Neural cell (in vitro differentiated cells): ENCODE data around the gene CXCL17. TPM values are rescaled to one million over a fixed set of nuclear protein-coding genes. Genes with fewer than 3 reads are reported as not detected.

Experiments used
- H2AFZ ChIP-seq: fragments of 200-600, 300-800 bp; sonication (generic), shearing (Covaris generic); 2 replicates; pipeline ENCODE4 v1.6.0; 2014; ENCODE audit warnings: low read depth, mild to moderate bottlenecking, antibody characterized with exemption, low read length, moderate library complexity
- H3F3A ChIP-seq: fragments of 200-600 bp; shearing (Covaris generic); 2 replicates; pipeline ENCODE4 v1.6.1; 2016; ENCODE audit warnings: mild to moderate bottlenecking, moderate library complexity, mixed read lengths, antibody characterized with exemption, low read length; ENCODE audit not compliant: insufficient read depth, poor library complexity, severe bottlenecking
- H3K27ac ChIP-seq: fragments of 200-600, 300-800 bp; sonication (generic), shearing (Covaris generic); 2 replicates; pipeline ENCODE4 v1.5.1; 2014; ENCODE audit warnings: mild to moderate bottlenecking, low read length, moderate library complexity
- H3K27me3 ChIP-seq: fragments of 300-800, 200-600 bp; sonication (generic), shearing (Covaris generic); 2 replicates; pipeline ENCODE4 v1.6.0; 2014; ENCODE audit warnings: mild to moderate bottlenecking, low read depth, low read length, moderate library complexity; ENCODE audit not compliant: insufficient read depth
- H3K36me3 ChIP-seq: fragments of 300-800, 200-600 bp; sonication (generic), shearing (Covaris generic); 2 replicates; pipeline ENCODE4 v1.5.1; 2014; ENCODE audit warnings: mild to moderate bottlenecking, antibody characterized with exemption, low read length, moderate library complexity; ENCODE audit not compliant: insufficient read depth
- H3K4me2 ChIP-seq: fragments of 300-800, 200-600 bp; sonication (generic), shearing (Covaris generic); 2 replicates; pipeline ENCODE4 v1.6.0; 2014; ENCODE audit warnings: mild to moderate bottlenecking, low read length
- H3K4me3 ChIP-seq: fragments of 300-800, 200-600 bp; sonication (generic), shearing (Covaris generic); 2 replicates; pipeline ENCODE4 v1.5.1; 2014; ENCODE audit warnings: mild to moderate bottlenecking, low read length, moderate library complexity
- H3K79me2 ChIP-seq: fragments of 200-600 bp; shearing (Covaris generic); replicated peaks from 2 replicates; pipeline ENCODE4 v1.6.0; 2014; ENCODE audit warnings: mild to moderate bottlenecking, low read length, moderate library complexity; ENCODE audit not compliant: insufficient read depth
- H3K9ac ChIP-seq: fragments of 300-800, 200-600 bp; sonication (generic), shearing (Covaris generic); 2 replicates; pipeline ENCODE4 v1.6.1; 2016; ENCODE audit warnings: mild to moderate bottlenecking, low read length, mixed read lengths
- H3K9me2 ChIP-seq: fragments of 200-600 bp; shearing (Covaris generic); 2 replicates; pipeline ENCODE4 v1.6.1; 2016; ENCODE audit warnings: mild to moderate bottlenecking, low read length, mixed read lengths; ENCODE audit not compliant: insufficient read depth
- H3K9me3 ChIP-seq: fragments of 200-600, 300-800 bp; sonication (generic), shearing (Covaris generic); 2 replicates; pipeline ENCODE4 v1.6.1; 2016; ENCODE audit warnings: mild to moderate bottlenecking, mixed run types, low read length, moderate library complexity, mixed read lengths
- H4K20me1 ChIP-seq: fragments of 200-600 bp; shearing (Covaris generic); 2 replicates; pipeline ENCODE4 v1.6.1; 2016; ENCODE audit warnings: mild to moderate bottlenecking, mixed run types; ENCODE audit not compliant: insufficient read depth
- EP300 ChIP-seq: fragments of 450-650 bp; conservative IDR thresholded peaks from 2 replicates; pipeline ENCODE4 v1.6.1; 2014; ENCODE audit warnings: antibody characterized with exemption, mild to moderate bottlenecking, moderate library complexity; ENCODE audit not compliant: poor library complexity, severe bottlenecking
- EZH2 ChIP-seq: fragments of 200-600, 300-800 bp; shearing (Covaris generic), sonication (generic); IDR thresholded peaks from 2 replicates; pipeline ENCODE4 v1.6.1; 2014; ENCODE audit warnings: antibody characterized with exemption, low read length, borderline replicate concordance, mild to moderate bottlenecking; ENCODE audit not compliant: insufficient read depth, poor library complexity, severe bottlenecking
- MXI1 ChIP-seq: fragments of 450-650 bp; conservative IDR thresholded peaks from 2 replicates; pipeline ENCODE4 v1.6.1; 2014; ENCODE audit warnings: antibody characterized with exemption, mild to moderate bottlenecking; ENCODE audit not compliant: poor library complexity, severe bottlenecking
- POLR2AphosphoS5 ChIP-seq: IDR thresholded peaks from 2 replicates; pipeline ENCODE4 v1.6.1; 2012
- RAD21 ChIP-seq: fragments of 450-650 bp; conservative IDR thresholded peaks from 2 replicates; pipeline ENCODE4 v1.6.1; 2014; ENCODE audit warnings: antibody characterized with exemption, mild to moderate bottlenecking, moderate library complexity
- SMC3 ChIP-seq: fragments of 450-650 bp; conservative IDR thresholded peaks from 2 replicates; pipeline ENCODE4 v1.6.1; 2014; ENCODE audit warnings: antibody characterized with exemption, mild to moderate bottlenecking, moderate library complexity; ENCODE audit not compliant: poor library complexity
- TAF1 ChIP-seq: IDR thresholded peaks from 2 replicates; pipeline ENCODE4 v1.6.1; 2012; ENCODE audit warnings: low read depth
- polyA minus RNA-seq: library from RNA; depleted of rRNA, polyadenylated mRNA; stranded (reverse); fragments of >200 nt; gene quantifications from 2 replicates; pipeline ENCODE4 v1.2.3, GENCODE V29; 2014
- polyA plus RNA-seq: library from polyadenylated mRNA; depleted of rRNA; stranded (reverse); fragments of >200 nt; gene quantifications from 2 replicates; pipeline ENCODE4 v1.2.3, GENCODE V29; 2014
- TF ChIP-seq, protein P1 (sequence below): fragments of 450-650 bp; IDR thresholded peaks from 2 replicates; pipeline ENCODE4 v1.5.1; 2014; ENCODE audit warnings: antibody characterized with exemption, mild to moderate bottlenecking, moderate library complexity; ENCODE audit not compliant: poor library complexity, severe bottlenecking
- TF ChIP-seq, protein P2 (sequence below): IDR thresholded peaks from 2 replicates; pipeline ENCODE4 v1.6.1; 2012; ENCODE audit warnings: borderline replicate concordance

Gene CXCL17, protein sequence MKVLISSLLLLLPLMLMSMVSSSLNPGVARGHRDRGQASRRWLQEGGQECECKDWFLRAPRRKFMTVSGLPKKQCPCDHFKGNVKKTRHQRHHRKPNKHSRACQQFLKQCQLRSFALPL
- polyA plus RNA-seq (not detected in 2 replicates), polyA minus RNA-seq (not detected in 2 replicates)

DNA sequence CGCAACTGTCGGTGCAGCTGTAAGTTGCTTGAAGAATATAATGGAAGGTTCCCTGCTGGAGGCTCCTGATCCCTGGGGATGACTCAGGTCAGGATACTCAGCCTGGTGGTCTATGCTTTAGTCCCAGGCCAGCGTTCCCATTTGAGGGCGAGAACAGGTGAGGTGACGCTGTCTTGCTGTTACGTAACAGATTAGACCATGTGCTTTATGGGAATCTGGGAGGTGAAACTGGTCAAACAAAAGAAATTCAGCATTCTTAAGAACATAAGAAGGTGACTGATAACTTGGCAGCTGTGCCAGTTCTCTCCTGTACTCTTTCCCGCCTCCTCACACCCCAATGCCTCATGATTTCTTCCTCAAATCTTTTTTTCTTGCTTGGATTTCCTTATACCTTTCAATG, at the start of gene CXCL17:
Gene CXCL17, minus strand, starts transcription at position 114 of the 400 bp plus-strand sequence. CDS start 114 bp downstream, outside the sequence.
- Histone ChIP-seq H3K4me3 (no peak within 1 kb of the TSS), H3K36me3 (no peaks in the 10 kb centered on the region), H3F3A (no peaks in the 10 kb centered on the region), H4K20me1 (no peaks in the 10 kb centered on the region), H3K79me2 (no peaks in the 10 kb centered on the region), H3K4me2 (no peak within 1 kb of the TSS), H3K27ac (no peak within 1 kb of the TSS), H2AFZ (no peak within 1 kb of the TSS), H3K9ac (no peak within 1 kb of the TSS), H3K9me3 (no peaks in the 10 kb centered on the region), H3K9me2 (no peaks in the 10 kb centered on the region), H3K27me3 (no peaks in the 10 kb centered on the region)
- no peak for TF ChIP-seq EP300
- no peak for TF ChIP-seq TAF1

- Histone ChIP-seq H3K4me2 (no peak overlapping the region), H3K79me2 (no peaks in the 10 kb centered on the region), H3K36me3 (no peaks in the 10 kb centered on the region), H4K20me1 (no peaks in the 10 kb centered on the region), H3F3A (no peaks in the 10 kb centered on the region), H3K27me3 (no peaks in the 10 kb centered on the region), H3K4me3 (no peak overlapping the region), H3K9ac (no peak overlapping the region), H2AFZ (no peak overlapping the region), H3K9me2 (no peaks in the 10 kb centered on the region), H3K9me3 (no peaks in the 10 kb centered on the region), H3K27ac (no peak overlapping the region)
- TF ChIP-seq RAD21, result no peak
- TF ChIP-seq EP300, result no peak
- no peak for TF ChIP-seq POLR2AphosphoS5
- TF ChIP-seq, protein P1, sequence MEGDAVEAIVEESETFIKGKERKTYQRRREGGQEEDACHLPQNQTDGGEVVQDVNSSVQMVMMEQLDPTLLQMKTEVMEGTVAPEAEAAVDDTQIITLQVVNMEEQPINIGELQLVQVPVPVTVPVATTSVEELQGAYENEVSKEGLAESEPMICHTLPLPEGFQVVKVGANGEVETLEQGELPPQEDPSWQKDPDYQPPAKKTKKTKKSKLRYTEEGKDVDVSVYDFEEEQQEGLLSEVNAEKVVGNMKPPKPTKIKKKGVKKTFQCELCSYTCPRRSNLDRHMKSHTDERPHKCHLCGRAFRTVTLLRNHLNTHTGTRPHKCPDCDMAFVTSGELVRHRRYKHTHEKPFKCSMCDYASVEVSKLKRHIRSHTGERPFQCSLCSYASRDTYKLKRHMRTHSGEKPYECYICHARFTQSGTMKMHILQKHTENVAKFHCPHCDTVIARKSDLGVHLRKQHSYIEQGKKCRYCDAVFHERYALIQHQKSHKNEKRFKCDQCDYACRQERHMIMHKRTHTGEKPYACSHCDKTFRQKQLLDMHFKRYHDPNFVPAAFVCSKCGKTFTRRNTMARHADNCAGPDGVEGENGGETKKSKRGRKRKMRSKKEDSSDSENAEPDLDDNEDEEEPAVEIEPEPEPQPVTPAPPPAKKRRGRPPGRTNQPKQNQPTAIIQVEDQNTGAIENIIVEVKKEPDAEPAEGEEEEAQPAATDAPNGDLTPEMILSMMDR, result no peak
Measured at GRCh38 chr19:42488783-42489521, 46.2 kb upstream of the CXCL17 start.

DNA sequence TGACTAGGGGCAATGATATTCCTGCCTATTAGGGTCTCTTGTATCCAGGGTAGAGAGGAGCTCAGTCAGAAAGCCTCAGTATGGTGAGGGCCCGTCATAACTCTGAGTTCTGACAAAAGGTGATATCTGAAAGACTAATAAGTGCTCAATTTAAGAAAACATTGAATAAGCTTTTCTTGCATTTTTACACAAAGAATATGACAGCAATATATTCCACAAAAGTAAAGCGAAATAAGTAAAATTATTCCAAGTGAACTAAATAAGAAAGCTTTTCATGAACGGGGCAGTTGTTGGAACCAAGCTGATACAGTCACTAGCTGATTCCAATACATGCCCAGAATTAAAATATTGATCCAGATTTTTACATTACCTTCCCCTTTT, 45.0 kb upstream of the CXCL17 start:
- no peak overlapping the region for H3K9ac ChIP-seq
- no peak overlapping the region for H3K27ac ChIP-seq
- H3K9me3 ChIP-seq, result no peaks in the 10 kb centered on the region
- no peaks in the 10 kb centered on the region for H3K27me3 ChIP-seq
- no peak overlapping the region for H2AFZ ChIP-seq
- no peaks in the 10 kb centered on the region for H3K36me3 ChIP-seq
- H3K79me2 ChIP-seq, result no peaks in the 10 kb centered on the region
- no peaks in the 10 kb centered on the region for H3F3A ChIP-seq
- H4K20me1 ChIP-seq, result no peaks in the 10 kb centered on the region
- H3K4me2 ChIP-seq, result no peak overlapping the region
- TF ChIP-seq MXI1 (no peak), POLR2AphosphoS5 (no peak), RAD21 (no peak), EZH2 (no peak), SMC3 (no peak), TAF1 (no peak), EP300 (no peak)
- TF ChIP-seq, protein P2, sequence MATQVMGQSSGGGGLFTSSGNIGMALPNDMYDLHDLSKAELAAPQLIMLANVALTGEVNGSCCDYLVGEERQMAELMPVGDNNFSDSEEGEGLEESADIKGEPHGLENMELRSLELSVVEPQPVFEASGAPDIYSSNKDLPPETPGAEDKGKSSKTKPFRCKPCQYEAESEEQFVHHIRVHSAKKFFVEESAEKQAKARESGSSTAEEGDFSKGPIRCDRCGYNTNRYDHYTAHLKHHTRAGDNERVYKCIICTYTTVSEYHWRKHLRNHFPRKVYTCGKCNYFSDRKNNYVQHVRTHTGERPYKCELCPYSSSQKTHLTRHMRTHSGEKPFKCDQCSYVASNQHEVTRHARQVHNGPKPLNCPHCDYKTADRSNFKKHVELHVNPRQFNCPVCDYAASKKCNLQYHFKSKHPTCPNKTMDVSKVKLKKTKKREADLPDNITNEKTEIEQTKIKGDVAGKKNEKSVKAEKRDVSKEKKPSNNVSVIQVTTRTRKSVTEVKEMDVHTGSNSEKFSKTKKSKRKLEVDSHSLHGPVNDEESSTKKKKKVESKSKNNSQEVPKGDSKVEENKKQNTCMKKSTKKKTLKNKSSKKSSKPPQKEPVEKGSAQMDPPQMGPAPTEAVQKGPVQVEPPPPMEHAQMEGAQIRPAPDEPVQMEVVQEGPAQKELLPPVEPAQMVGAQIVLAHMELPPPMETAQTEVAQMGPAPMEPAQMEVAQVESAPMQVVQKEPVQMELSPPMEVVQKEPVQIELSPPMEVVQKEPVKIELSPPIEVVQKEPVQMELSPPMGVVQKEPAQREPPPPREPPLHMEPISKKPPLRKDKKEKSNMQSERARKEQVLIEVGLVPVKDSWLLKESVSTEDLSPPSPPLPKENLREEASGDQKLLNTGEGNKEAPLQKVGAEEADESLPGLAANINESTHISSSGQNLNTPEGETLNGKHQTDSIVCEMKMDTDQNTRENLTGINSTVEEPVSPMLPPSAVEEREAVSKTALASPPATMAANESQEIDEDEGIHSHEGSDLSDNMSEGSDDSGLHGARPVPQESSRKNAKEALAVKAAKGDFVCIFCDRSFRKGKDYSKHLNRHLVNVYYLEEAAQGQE, result no peak
- TF ChIP-seq, protein P1, result no peak
- no peaks in the 10 kb centered on the region for H3K9me2 ChIP-seq
- H3K4me3 ChIP-seq, result no peak overlapping the region
